ENCODE results near the gene ERGIC1. TPM values are rescaled to one million over a fixed set of nuclear protein-coding genes. Genes with fewer than 3 reads are reported as not detected.

ERGIC1 gene
- polyA plus RNA-seq, 1 experiment: 137 TPM

- CTCF ChIA-PET: no interaction called here
- Histone ChIP-seq H3K27ac (ENCODE audit: low read depth, low read length) (no peak overlapping the region), H3K27me3 (ENCODE audit: control insufficient read depth, insufficient read depth, low read length) (no peaks in the 10 kb centered on the region), H3K4me3 (ENCODE audit: low read depth, low read length) (no peak overlapping the region), H3K9me3 (ENCODE audit: control insufficient read depth, insufficient read depth, low read length) (no peaks in the 10 kb centered on the region)
- POLR2A ChIA-PET: no interaction called here
- TF ChIP-seq CTCF (IDR thresholded peaks at IDR 0.05; ENCODE audit: low read depth, low read length): no peak
- DNase-seq (ENCODE audit: low read depth, low spot score): no peak
These were observed 16.0 kb upstream of the ERGIC1 start for GRCh38 chr5:172818081-172818480.

DNA sequence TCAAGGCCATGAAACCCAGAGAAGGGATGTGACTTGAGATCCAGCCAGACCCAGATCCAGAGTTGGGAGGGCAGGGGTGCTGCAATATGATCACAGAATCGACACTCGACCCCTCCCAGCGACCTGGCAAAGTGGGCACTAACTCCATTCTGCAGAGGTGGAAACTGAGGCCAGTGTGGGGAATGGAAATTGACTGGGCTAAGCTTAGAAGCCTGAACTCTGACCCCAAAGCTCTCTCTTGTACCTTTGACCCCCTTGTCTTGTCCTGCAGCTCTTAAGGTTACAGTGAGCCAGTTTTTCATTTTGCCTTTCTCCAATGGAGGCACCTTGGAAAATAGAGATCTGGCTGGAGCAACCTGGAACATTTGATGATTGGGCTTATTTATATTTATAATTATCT lies 14.5 kb upstream of the ERGIC1 start:
- POLR2A ChIA-PET: interaction anchor here (0.6 kb wide), 1 partner anchor 49 kb away, joined by 3 read pairs; no protein-coding TSS in a partner anchor
- TF ChIP-seq CTCF (IDR thresholded peaks at IDR 0.05; ENCODE audit: low read depth, low read length): no peak

GRCh38 chr5:172820046-172820767 lies 13.8 kb upstream of the ERGIC1 start:
- TF ChIP-seq CTCF (IDR thresholded peaks at IDR 0.05; ENCODE audit: low read depth, low read length): no peak
- ChIA-PET CTCF (interaction anchor here (1.0 kb wide), 1 partner anchor 25 kb away, joined by 3 read pairs; no protein-coding TSS in a partner anchor), POLR2A (no interaction called here)
- H3K4me3 ChIP-seq (ENCODE audit: low read depth, low read length): no peak overlapping the region
- no peak overlapping the region for H3K27ac ChIP-seq (ENCODE audit: low read depth, low read length)
- no peaks in the 10 kb centered on the region for H3K27me3 ChIP-seq (ENCODE audit: control insufficient read depth, insufficient read depth, low read length)
- DNase-seq (ENCODE audit: low read depth, low spot score): no peak
- peaks cover 4% of the 10 kb centered on the region for H3K9me3 ChIP-seq (ENCODE audit: control insufficient read depth, insufficient read depth, low read length)

More for the DNA sequence above, 14.5 kb upstream of the ERGIC1 start:
- no peaks in the 10 kb centered on the region for H3K27me3 ChIP-seq (ENCODE audit: control insufficient read depth, insufficient read depth, low read length)
- H3K4me3 ChIP-seq (ENCODE audit: low read depth, low read length): no peak overlapping the region
- DNase-seq (ENCODE audit: low read depth, low spot score): no peak
- no peaks in the 10 kb centered on the region for H3K9me3 ChIP-seq (ENCODE audit: control insufficient read depth, insufficient read depth, low read length)
- H3K27ac ChIP-seq (ENCODE audit: low read depth, low read length): no peak overlapping the region
- CTCF ChIA-PET: no interaction called here

- DNase-seq (ENCODE audit: low read depth, low spot score): no peak
- TF ChIP-seq CTCF (IDR thresholded peaks at IDR 0.05; ENCODE audit: low read depth, low read length): no peak
- H3K9me3 ChIP-seq (ENCODE audit: control insufficient read depth, insufficient read depth, low read length): peaks cover 13% of the 10 kb centered on the region
- ChIA-PET CTCF (no interaction called here), POLR2A (interaction anchor here (1.0 kb wide), 1 partner anchor 50 kb away, joined by 3 read pairs; no protein-coding TSS in a partner anchor)
- H3K27me3 ChIP-seq (ENCODE audit: control insufficient read depth, insufficient read depth, low read length): no peaks in the 10 kb centered on the region
- no peak overlapping the region for H3K4me3 ChIP-seq (ENCODE audit: low read depth, low read length)
- H3K27ac ChIP-seq (ENCODE audit: low read depth, low read length): peak overlapping the region; percentile 11
These were observed 12.6 kb upstream of the ERGIC1 start for GRCh38 chr5:172821340-172821985.

DNA sequence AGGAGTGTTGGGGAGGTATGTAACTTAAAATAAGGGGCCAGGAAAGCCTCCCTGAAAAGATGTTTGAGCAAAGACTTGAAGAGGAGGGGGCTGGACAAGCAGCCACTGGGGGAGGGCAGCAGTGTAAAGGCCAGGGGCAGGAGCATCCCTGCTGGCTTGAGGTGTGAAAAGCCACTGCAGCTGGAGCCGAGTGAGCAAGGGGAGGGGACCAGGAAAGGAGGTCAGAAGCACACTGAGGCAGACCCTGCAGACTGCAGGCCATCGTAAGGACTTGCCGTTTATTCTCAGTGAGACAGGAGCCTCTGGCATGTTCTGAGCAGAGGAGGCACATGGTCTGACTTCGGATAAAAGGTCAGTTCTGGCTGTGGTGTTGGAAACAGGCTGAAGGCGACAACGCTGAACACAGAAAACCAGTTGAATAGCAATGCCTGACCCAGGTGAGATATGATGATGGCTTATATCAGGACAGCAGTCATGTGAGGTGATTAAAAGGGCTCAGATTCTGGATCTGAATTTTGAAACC lies 10.2 kb upstream of the ERGIC1 start:
- no peak for DNase-seq (ENCODE audit: low read depth, low spot score)
- Histone ChIP-seq H3K27me3 (ENCODE audit: control insufficient read depth, insufficient read depth, low read length) (no peaks in the 10 kb centered on the region), H3K27ac (ENCODE audit: low read depth, low read length) (no peak overlapping the region), H3K9me3 (ENCODE audit: control insufficient read depth, insufficient read depth, low read length) (peaks cover 19% of the 10 kb centered on the region), H3K4me3 (ENCODE audit: low read depth, low read length) (no peak overlapping the region)
- TF ChIP-seq CTCF (IDR thresholded peaks at IDR 0.05; ENCODE audit: low read depth, low read length): no peak
- ChIA-PET POLR2A (no interaction called here), CTCF (no interaction called here)

Data from AG04450 (cell line).